Suprapubic skin (tissue), 4 donors: Measurements from ENCODE around the gene TRA2B. TPM values are rescaled to one million over a fixed set of nuclear protein-coding genes. Genes with fewer than 3 reads are reported as not detected.

Source experiments
- DNase-seq, 2 donors: peaks; one replicate each; pipeline ENCODE4 v3.0.0-alpha.2; 2019; ENCODE audit warnings: low spot score in 2 of 2
- H3K27ac ChIP-seq: fragments of 200-600 bp; sonication (generic); one replicate; pipeline ENCODE4 v1.5.1; 2019
- H3K27me3 ChIP-seq: fragments of 200-600 bp; sonication (generic); one replicate; pipeline ENCODE4 v1.5.1; 2019
- H3K36me3 ChIP-seq: fragments of 200-600 bp; sonication (generic); one replicate; pipeline ENCODE4 v1.5.1; 2019
- H3K4me1 ChIP-seq: fragments of 200-600 bp; sonication (generic); one replicate; pipeline ENCODE4 v1.5.1; 2019
- H3K4me3 ChIP-seq: fragments of 200-600 bp; sonication (generic); one replicate; pipeline ENCODE4 v1.5.1; 2019; ENCODE audit warnings: mild to moderate bottlenecking
- H3K9me3 ChIP-seq: fragments of 200-600 bp; sonication (generic); one replicate; pipeline ENCODE4 v1.5.1; 2019
- EP300 ChIP-seq: sonication (generic); formaldehyde crosslinking; IDR thresholded peaks from one replicate; pipeline ENCODE4 v1.6.1; 2017; ENCODE audit warnings: antibody characterized with exemption
- POLR2A ChIP-seq, 2 donors: fragments of 450-650 bp; IDR thresholded peaks; one replicate each; pipeline ENCODE4 v1.6.1; 2017; ENCODE audit warnings: antibody characterized with exemption in 2 of 2, mild to moderate bottlenecking in 2 of 2, moderate library complexity in 2 of 2
- POLR2AphosphoS5 ChIP-seq, 3 donors: sonication (generic); formaldehyde crosslinking; IDR thresholded peaks; one replicate each; pipeline ENCODE4 v1.6.1; 2017; ENCODE audit warnings: antibody characterized with exemption in 3 of 3
- WGBS: methylation state at CpG from one replicate; pipeline ENCODE4 v1.1.5; 2018; 5-methylcytosine and 5-hydroxymethylcytosine counted together
- total RNA-seq, 4 donors: library from RNA; depleted of rRNA; stranded (reverse); fragments of >200 nt; gene quantifications; one replicate each; pipeline ENCODE4 v1.1.0, GENCODE V29; 2016
- TF ChIP-seq, protein P1 (sequence below), 2 donors: fragments of 200-600 bp in 1 of 2; fragments of 450-650 bp in 1 of 2; sonication (generic) in 1 of 2; IDR thresholded peaks; one replicate each; pipeline ENCODE4 v1.5.1; 2016 to 2019; ENCODE audit warnings: antibody characterized with exemption in 2 of 2, mild to moderate bottlenecking in 1 of 2, moderate library complexity in 1 of 2

The TRA2B gene
- total RNA-seq, 4 donors from 2014 or later: 149 to 410 (median 231) TPM

DNA sequence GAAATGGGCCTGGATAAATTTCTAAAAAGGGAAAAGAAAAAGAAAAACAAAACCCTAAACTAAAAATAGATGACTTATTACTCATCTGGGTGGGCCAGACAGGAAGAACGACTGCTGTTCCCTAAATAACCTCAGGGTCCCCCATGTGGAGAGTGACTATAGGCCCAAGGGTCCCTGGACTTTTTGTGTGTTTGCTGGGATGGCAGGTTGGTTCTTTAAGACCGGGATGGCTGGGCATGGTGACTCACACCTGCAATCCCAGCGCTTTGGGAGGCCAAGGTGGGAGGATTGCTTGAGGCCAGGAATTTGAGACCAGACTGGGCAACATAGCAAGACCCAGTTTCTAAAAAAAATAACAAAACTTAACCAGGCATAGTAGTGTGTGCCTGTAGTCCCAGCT lies 43.8 kb upstream of the TRA2B start:
- Histone ChIP-seq H3K4me3 (no peak overlapping the region), H3K27ac (no peak overlapping the region), H3K4me1 (peaks cover 6% of the 10 kb centered on the region), H3K27me3 (no peaks in the 10 kb centered on the region), H3K9me3 (no peaks in the 10 kb centered on the region), H3K36me3 (peaks cover 3% of the 10 kb centered on the region)
- 63% methylated on average over 3 of the region's 3 CpGs for WGBS
- TF ChIP-seq, protein P1, sequence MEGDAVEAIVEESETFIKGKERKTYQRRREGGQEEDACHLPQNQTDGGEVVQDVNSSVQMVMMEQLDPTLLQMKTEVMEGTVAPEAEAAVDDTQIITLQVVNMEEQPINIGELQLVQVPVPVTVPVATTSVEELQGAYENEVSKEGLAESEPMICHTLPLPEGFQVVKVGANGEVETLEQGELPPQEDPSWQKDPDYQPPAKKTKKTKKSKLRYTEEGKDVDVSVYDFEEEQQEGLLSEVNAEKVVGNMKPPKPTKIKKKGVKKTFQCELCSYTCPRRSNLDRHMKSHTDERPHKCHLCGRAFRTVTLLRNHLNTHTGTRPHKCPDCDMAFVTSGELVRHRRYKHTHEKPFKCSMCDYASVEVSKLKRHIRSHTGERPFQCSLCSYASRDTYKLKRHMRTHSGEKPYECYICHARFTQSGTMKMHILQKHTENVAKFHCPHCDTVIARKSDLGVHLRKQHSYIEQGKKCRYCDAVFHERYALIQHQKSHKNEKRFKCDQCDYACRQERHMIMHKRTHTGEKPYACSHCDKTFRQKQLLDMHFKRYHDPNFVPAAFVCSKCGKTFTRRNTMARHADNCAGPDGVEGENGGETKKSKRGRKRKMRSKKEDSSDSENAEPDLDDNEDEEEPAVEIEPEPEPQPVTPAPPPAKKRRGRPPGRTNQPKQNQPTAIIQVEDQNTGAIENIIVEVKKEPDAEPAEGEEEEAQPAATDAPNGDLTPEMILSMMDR (IDR thresholded peaks at IDR 0.05): no peak
- TF ChIP-seq POLR2A (IDR thresholded peaks at IDR 0.05) (no peak), EP300 (no peak), POLR2AphosphoS5 (IDR thresholded peaks at IDR 0.05) (no peak)
- DNase-seq: no peak

DNA sequence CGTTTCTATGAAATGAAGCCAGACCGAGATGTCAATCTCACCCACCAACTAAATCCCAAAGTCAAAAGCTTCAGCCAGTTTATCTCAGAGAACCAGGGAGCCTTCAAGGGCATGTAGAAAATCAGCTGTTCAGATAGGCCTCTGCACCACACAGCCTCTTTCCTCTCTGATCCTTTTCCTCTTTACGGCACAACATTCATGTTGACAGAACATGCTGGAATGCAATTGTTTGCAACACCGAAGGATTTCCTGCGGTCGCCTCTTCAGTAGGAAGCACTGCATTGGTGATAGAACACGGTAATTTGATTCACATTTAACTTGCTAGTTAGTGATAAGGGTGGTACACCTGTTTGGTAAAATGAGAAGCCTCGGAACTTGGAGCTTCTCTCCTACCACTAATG lies 41.9 kb upstream of the TRA2B start:
- no peak for DNase-seq
- H3K27me3 ChIP-seq: no peaks in the 10 kb centered on the region
- TF ChIP-seq, protein P1 (IDR thresholded peaks at IDR 0.05): no peak
- TF ChIP-seq EP300 (no peak), POLR2A (IDR thresholded peaks at IDR 0.05) (no peak), POLR2AphosphoS5 (IDR thresholded peaks at IDR 0.05) (no peak)
- 79% methylated on average over 8 of the region's 8 CpGs for WGBS
- H3K9me3 ChIP-seq: no peaks in the 10 kb centered on the region
- no peak overlapping the region for H3K4me3 ChIP-seq
- peaks cover 9% of the 10 kb centered on the region for H3K36me3 ChIP-seq
- H3K4me1 ChIP-seq: peaks cover 6% of the 10 kb centered on the region
- H3K27ac ChIP-seq: no peak overlapping the region

DNA sequence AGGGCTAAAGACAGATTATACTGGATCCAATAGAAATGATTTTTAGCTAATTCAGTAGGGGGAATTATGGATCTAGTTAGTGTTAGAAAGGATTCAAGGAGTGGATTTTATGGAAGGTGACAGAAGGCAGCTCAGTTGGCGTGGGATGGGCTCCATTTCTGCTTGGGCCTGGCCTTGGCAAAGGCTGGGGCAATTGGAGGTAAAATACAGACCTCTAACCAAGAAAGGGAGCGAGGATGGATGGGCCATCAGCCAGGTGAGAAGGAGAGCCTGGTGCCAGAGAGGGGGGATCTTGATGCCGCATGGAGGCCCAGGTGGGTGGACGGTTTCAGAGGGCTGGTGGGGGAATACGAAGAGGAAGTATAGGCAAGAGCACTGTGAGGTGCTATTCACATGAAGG lies 40.7 kb upstream of the TRA2B start:
- H3K27me3 ChIP-seq: no peaks in the 10 kb centered on the region

DNA sequence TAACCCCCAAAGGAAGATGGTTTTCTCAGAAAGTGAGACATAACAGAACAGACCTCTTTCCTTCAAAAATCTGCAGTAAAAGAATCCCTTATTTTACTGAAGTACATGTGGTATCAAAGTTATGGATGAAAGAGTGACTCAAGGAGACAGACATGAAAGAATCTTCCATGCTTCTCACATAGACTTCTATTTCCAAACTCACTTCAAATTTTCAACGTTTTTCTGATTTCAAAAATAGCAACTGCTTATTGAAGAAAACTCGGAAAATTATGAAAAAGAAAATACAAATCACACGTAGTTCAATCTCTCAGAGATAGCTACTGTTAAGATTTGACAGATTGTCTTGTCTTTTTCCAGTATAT lies 39.8 kb upstream of the TRA2B start:
- WGBS: 51% methylated on average over 3 of the region's 3 CpGs
- H3K27me3 ChIP-seq: no peaks in the 10 kb centered on the region
- no peaks in the 10 kb centered on the region for H3K4me1 ChIP-seq
- no peak overlapping the region for H3K4me3 ChIP-seq
- no peak overlapping the region for H3K27ac ChIP-seq
- H3K36me3 ChIP-seq: peaks cover 9% of the 10 kb centered on the region
- no peaks in the 10 kb centered on the region for H3K9me3 ChIP-seq
- no peak for DNase-seq
- no peak for TF ChIP-seq EP300
- TF ChIP-seq, protein P1 (IDR thresholded peaks at IDR 0.05): peak in 1 of 2 donors; percentile 13

More for the DNA sequence above, 40.7 kb upstream of the TRA2B start:
- Histone ChIP-seq H3K9me3 (no peaks in the 10 kb centered on the region), H3K36me3 (peaks cover 9% of the 10 kb centered on the region), H3K27ac (no peak overlapping the region), H3K4me3 (no peak overlapping the region), H3K4me1 (no peaks in the 10 kb centered on the region)
- WGBS: 77% methylated on average over 5 of the region's 5 CpGs
- no peak for DNase-seq
- TF ChIP-seq, protein P1 (IDR thresholded peaks at IDR 0.05): no peak
- TF ChIP-seq POLR2A (IDR thresholded peaks at IDR 0.05) (no peak), POLR2AphosphoS5 (IDR thresholded peaks at IDR 0.05) (no peak), EP300 (no peak)

DNA sequence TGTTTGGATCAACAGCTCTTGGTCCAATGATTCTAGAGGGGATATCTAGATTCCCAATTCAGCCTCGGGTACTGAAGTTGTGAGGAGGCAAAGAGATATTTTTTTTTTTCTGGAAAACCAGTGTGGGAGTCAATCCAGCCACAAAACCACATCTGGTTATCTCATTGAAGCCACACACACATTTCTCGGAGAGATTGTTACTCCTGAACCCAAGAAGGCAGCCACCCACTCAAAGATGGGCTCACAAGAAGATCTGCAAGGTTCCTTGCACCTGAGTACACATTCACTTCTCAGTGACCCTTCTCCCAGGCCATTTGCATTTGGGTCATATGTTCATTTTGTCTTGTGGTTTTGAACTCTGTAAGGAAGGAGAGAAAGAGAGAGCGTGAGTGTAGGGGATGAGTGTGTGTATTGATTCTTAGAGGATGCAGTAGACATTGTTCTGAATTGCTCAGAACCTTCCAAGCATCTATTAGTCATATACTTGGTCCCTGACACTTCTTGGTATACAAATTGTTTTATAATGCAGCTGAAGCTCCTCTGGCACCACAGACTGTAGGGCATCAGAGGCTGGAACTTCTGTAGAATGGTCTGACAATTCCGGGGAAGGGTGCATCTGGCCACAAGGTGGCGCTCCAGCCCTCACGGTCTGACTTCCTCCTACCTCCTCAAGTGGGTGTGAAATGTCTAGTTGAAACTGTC lies 39.3 kb upstream of the TRA2B start:
- H3K27me3 ChIP-seq: no peaks in the 10 kb centered on the region
- DNase-seq: peak; percentile 81 to 87
- no peak overlapping the region for H3K4me3 ChIP-seq
- no peak overlapping the region for H3K27ac ChIP-seq
- H3K36me3 ChIP-seq: peaks cover 9% of the 10 kb centered on the region
- WGBS: 43% methylated on average over 6 of the region's 6 CpGs
- H3K9me3 ChIP-seq: no peaks in the 10 kb centered on the region
- no peak for TF ChIP-seq POLR2A (IDR thresholded peaks at IDR 0.05)
- TF ChIP-seq, protein P1 (IDR thresholded peaks at IDR 0.05): peak; percentile 51 to 84
- no peaks in the 10 kb centered on the region for H3K4me1 ChIP-seq
